K562 (cell line): ENCODE data around the gene GPSM3. TPM values are rescaled to one million over a fixed set of nuclear protein-coding genes. Genes with fewer than 3 reads are reported as not detected.
A peak's percentile ranks its signal among the peaks of the same experiment; 100 is the strongest.

Source experiments
- ATAC-seq: fragments of 200-7000 bp; cut with Tn5 transposase; 3 replicates; pipeline ENCODE4 v1.9.1; 2020; ENCODE audit warnings: moderate library complexity
- BruUV-seq: library from RNA; stranded (reverse); fragments of 400-500 nt; replicated peaks from 2 replicates; lab custom pipeline; 2021; lab: Mats Ljungman, UMichigan
- CTCF ChIA-PET: fragments of 300-600 bp; formaldehyde crosslinking; extraction: SDS; loops from one replicate; lab custom pipeline; 2021; ENCODE audit warnings: low intra/inter-chr PET ratio; lab: Yijun Ruan, JAX
- POLR2A ChIA-PET: fragments of 300-600, 350-650 bp; sonication (Branson Sonifier 250); formaldehyde crosslinking; extraction: SDS; loops from one replicate; lab custom pipeline; 2021; ENCODE audit warnings: antibody characterized with exemption, inconsistent platforms; lab: Yijun Ruan, JAX
- DNase-seq, 4 experiments: peaks; one replicate each; pipeline versions ENCODE4 v3.0.0 to v3.0.0-alpha.2; 2011 to 2018; ENCODE audit warnings: low spot score in 3 of 4, mixed read lengths in 3 of 4; ENCODE audit errors: extremely low read depth in 1 of 4
- FAIRE-seq: peaks from 2 replicates; lab custom pipeline; 2011; peaks lifted over from hg19 to GRCh38; lab: Jason Lieb, UNC
- H2AFZ ChIP-seq: 2 replicates; pipeline ENCODE4 v1.6.0; 2011; ENCODE audit warnings: low read depth, low read length, control low read depth, inconsistent platforms
- H3K27ac ChIP-seq: fragments of 200-600 bp; 3 replicates; pipeline ENCODE4 v1.8.0; 2011; ENCODE audit warnings: low read depth, mild to moderate bottlenecking, control low read depth, inconsistent platforms, low read length, moderate library complexity, mixed read lengths; ENCODE audit errors: extremely low read depth
- H3K27me3 ChIP-seq, 2 experiments: fragments of 300-600 bp in 1 of 2; 2 replicates in 1 of 2; 3 replicates in 1 of 2; pipeline versions ENCODE4 v1.6.0 to v1.8.0; 2011; ENCODE audit warnings: inconsistent platforms in 2 of 2, low read length in 2 of 2, mild to moderate bottlenecking in 1 of 2, mixed read lengths in 1 of 2, moderate library complexity in 1 of 2; ENCODE audit not compliant: control insufficient read depth in 2 of 2, insufficient read depth in 2 of 2
- H3K36me3 ChIP-seq: fragments of 300-600 bp; 3 replicates; pipeline ENCODE4 v1.8.0; 2011; ENCODE audit warnings: mild to moderate bottlenecking, low read length, inconsistent platforms; ENCODE audit not compliant: control insufficient read depth, insufficient read depth
- H3K4me1 ChIP-seq, 2 experiments: fragments of 200-600 bp in 1 of 2; replicated peaks in 1 of 2; 2 replicates in 1 of 2; 3 replicates in 1 of 2; pipeline versions ENCODE4 v1.5.1 to v1.8.0; 2011; ENCODE audit warnings: inconsistent platforms in 2 of 2, low read length in 2 of 2, mild to moderate bottlenecking in 1 of 2, mixed read lengths in 1 of 2, moderate library complexity in 1 of 2; ENCODE audit not compliant: control insufficient read depth in 2 of 2, insufficient read depth in 2 of 2
- H3K4me2 ChIP-seq: 2 replicates; pipeline ENCODE4 v1.6.1; 2011; ENCODE audit warnings: low read length, control low read depth, inconsistent platforms, mixed read lengths; ENCODE audit not compliant: insufficient read depth
- H3K4me3 ChIP-seq: fragments of 200-600 bp; sonication (generic), shearing (Covaris generic); 2 replicates; pipeline ENCODE4 v1.5.1; 2016; ENCODE audit warnings: control low read depth, inconsistent platforms
- H3K79me2 ChIP-seq: fragments of 200-600 bp; 3 replicates; pipeline ENCODE4 v1.8.0; 2011; ENCODE audit warnings: low read length, inconsistent platforms; ENCODE audit not compliant: control insufficient read depth, insufficient read depth
- H3K9ac ChIP-seq, 2 experiments: 2 replicates each; pipeline versions ENCODE4 v1.6.0 to v1.6.1; 2011; ENCODE audit warnings: low read depth in 2 of 2, low read length in 2 of 2, control low read depth in 1 of 2, inconsistent platforms in 1 of 2, mild to moderate bottlenecking in 1 of 2, mixed read lengths in 1 of 2; ENCODE audit not compliant: insufficient read depth in 1 of 2
- H3K9me1 ChIP-seq: one replicate; pipeline ENCODE4 v1.6.0; 2011; ENCODE audit warnings: inconsistent platforms, mild to moderate bottlenecking, low read length, moderate library complexity; ENCODE audit not compliant: control insufficient read depth, insufficient read depth
- H3K9me3 ChIP-seq: replicated peaks from 2 replicates; pipeline ENCODE4 v1.5.1; 2011; ENCODE audit warnings: low read depth, low read length, inconsistent platforms; ENCODE audit not compliant: control insufficient read depth, insufficient read depth
- H4K20me1 ChIP-seq: replicated peaks from 2 replicates; pipeline ENCODE4 v1.6.1; 2011; ENCODE audit warnings: low read length, inconsistent platforms, mixed read lengths; ENCODE audit not compliant: control insufficient read depth, insufficient read depth
- CBFB ChIP-seq: sonication (generic); formaldehyde crosslinking; IDR thresholded peaks from 2 replicates; pipeline ENCODE4 v1.4.0; 2020; ENCODE audit warnings: mild to moderate bottlenecking, missing genetic modification reagents
- FOXP4 ChIP-seq: sonication (generic); formaldehyde crosslinking; IDR thresholded peaks from 2 replicates; pipeline ENCODE4 v1.8.0; 2022; ENCODE audit warnings: mild to moderate bottlenecking, missing genetic modification reagents, borderline replicate concordance
- HDAC1 ChIP-seq, 2 experiments: fragments of 450-650 bp; IDR thresholded peaks; 2 replicates each; pipeline ENCODE4 v1.6.1; 2016 to 2017; ENCODE audit warnings: inconsistent platforms in 1 of 2, mild to moderate bottlenecking in 1 of 2, moderate library complexity in 1 of 2
- IRF2 ChIP-seq: sonication (generic); formaldehyde crosslinking; IDR thresholded peaks from 2 replicates; pipeline ENCODE4 v1.8.1; 2022; ENCODE audit warnings: mild to moderate bottlenecking, missing genetic modification reagents
- KDM1A ChIP-seq, 2 experiments: fragments of 450-650 bp; IDR thresholded peaks; 2 replicates each; pipeline ENCODE4 v1.6.1; 2016; ENCODE audit warnings: mild to moderate bottlenecking in 2 of 2
- RCOR1 ChIP-seq, 2 experiments: IDR thresholded peaks; 2 replicates each; pipeline ENCODE4 v1.6.1; 2012; ENCODE audit warnings: low read depth in 2 of 2, low read length in 2 of 2, borderline replicate concordance in 1 of 2, improper control_type of control experiment in 1 of 2
- SETDB1 ChIP-seq: IDR thresholded peaks from one replicate; pipeline ENCODE4 v1.6.1; 2012; ENCODE audit warnings: low read length, control low read depth, inconsistent platforms
- SMAD1 ChIP-seq: fragments of 150-350 bp; IDR thresholded peaks from 2 replicates; pipeline ENCODE4 v1.6.1; 2014; ENCODE audit warnings: low read length, low read depth; ENCODE audit not compliant: partially characterized antibody
- SMAD2 ChIP-seq: fragments of 150-350 bp; IDR thresholded peaks from 2 replicates; pipeline ENCODE4 v1.6.1; 2014; ENCODE audit warnings: low read depth, mild to moderate bottlenecking, low read length
- WGBS: fragments of 100-300 bp; shearing (Covaris generic); methylation state at CpG from one replicate; pipeline ENCODE4 v1.1.6; 2016; ENCODE audit warnings: low coverage, mixed read lengths; ENCODE audit not compliant: insufficient coverage; ENCODE audit errors: missing lambda C conversion rate; 5-methylcytosine and 5-hydroxymethylcytosine counted together
- in situ Hi-C: fragments of 300-500 bp; cut with MboI; formaldehyde crosslinking; loops from 4 replicates; pipeline ENCODE4 v1.15.0; 2018; ENCODE audit warnings: inconsistent platforms, mixed read lengths
- intact Hi-C: fragments of 100-400 bp; cut with micrococcal nuclease; formaldehyde crosslinking; loops from 2 replicates; pipeline ENCODE4 v1.14.2; 2022
- polyA plus RNA-seq, 8 experiments: library from polyadenylated mRNA; depleted of rRNA in 4 of 8; stranded (reverse) in 5 of 8; unstranded in 3 of 8; fragments of >200 nt; fragmentation: Nextera tagmentation in 2 of 8; fragmentation: Illumina TruSeq in 1 of 8; extraction: Ambion mirVana in 2 of 8; extraction: Trizol in 1 of 8; gene quantifications; 2 replicates each; pipeline versions ENCODE4 v1.2.1 to v1.2.3, GENCODE V29; 2011 to 2014; ENCODE audit warnings: inconsistent platforms in 1 of 8, missing spikeins in 1 of 8
- total RNA-seq, 7 experiments: library from RNA; depleted of rRNA in 6 of 7; stranded (reverse); fragments of >200 nt in 6 of 7; fragmentation: Illumina TruSeq in 2 of 7; extraction: Trizol in 2 of 7; gene quantifications; 2 replicates each; pipeline versions ENCODE4 v1.2.1 to v1.2.3, GENCODE V29; 2011 to 2021; ENCODE audit warnings: low replicate concordance in 1 of 7
- TF ChIP-seq, protein P1 (sequence below): sonication (generic); formaldehyde crosslinking; IDR thresholded peaks from 2 replicates; pipeline ENCODE4 v1.8.0; 2023; ENCODE audit warnings: mild to moderate bottlenecking, missing genetic modification reagents

Gene GPSM3
- total and polyA plus RNA-seq, 9 of the 15 experiments (the other 6 are each of a cell fraction or from before 2014, with no cell fraction given): 5.3 to 42.6 (median 24.4) TPM

DNA sequence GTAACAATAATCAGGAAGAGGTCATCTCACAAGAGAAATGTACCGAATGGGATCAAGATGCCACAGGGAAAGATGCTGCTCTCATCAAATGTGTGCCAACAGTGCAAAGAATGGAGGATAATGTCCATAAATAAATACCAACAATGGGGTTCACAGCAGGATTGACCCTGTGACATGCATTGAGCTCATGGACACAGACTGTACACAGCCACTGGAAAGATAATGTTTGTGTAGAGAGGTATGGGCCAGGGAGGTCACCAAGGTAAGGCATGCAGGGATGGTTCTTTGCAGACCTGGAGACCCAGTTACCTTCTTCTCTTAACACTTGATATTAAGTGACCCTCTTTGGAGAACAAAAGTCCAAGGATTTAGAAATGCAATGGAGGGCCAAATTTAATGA lies 18.0 kb downstream of the GPSM3 start:
- peak overlapping the region; percentile 88 for H3K4me2 ChIP-seq
- ATAC-seq (no peak), FAIRE-seq (no peak), DNase-seq (no peak)
- TF ChIP-seq SMAD2: no peak
- no peak for TF ChIP-seq SMAD1
- 74% methylated on average over 1 of the region's 1 CpG for WGBS
- H3K27me3 ChIP-seq: no peaks in the 10 kb centered on the region
- no peak overlapping the region; the same call in 2 of the 3 replicates for H3K27ac ChIP-seq
- no peak overlapping the region for H2AFZ ChIP-seq
- H3K4me3 ChIP-seq: peak overlapping the region; percentile 88
- peaks cover 35% of the 10 kb centered on the region for H3K36me3 ChIP-seq
- no TSS peak for BruUV-seq
- H3K79me2 ChIP-seq: peaks cover 55% of the 10 kb centered on the region
- H3K4me1 ChIP-seq: peaks cover 25 to 46% of the 10 kb centered on the region in 2 experiments
- no peaks in the 10 kb centered on the region for H4K20me1 ChIP-seq
- POLR2A ChIA-PET: interaction anchor here (0.6 kb wide), 1 partner anchor 758 kb away, joined by 3 read pairs; no protein-coding TSS in a partner anchor
- no peaks in the 10 kb centered on the region for H3K9me3 ChIP-seq
- no peaks in the 10 kb centered on the region for H3K9me1 ChIP-seq
- intact Hi-C loops: loop anchor here (10.0 kb wide), 2 partner anchors 350 to 510 kb away; partner anchors contain the start of genes C6orf47, CSNK2B, GPANK1 and HSPA1B
- CTCF ChIA-PET: interaction anchor here (0.5 kb wide), 1 partner anchor 54 kb away, joined by 3 read pairs; no protein-coding TSS in a partner anchor
- in situ Hi-C loops: no loop called here
- peak overlapping the region in 1 of 2 experiments; percentile 81; a peak in 2 of 4 replicates for H3K9ac ChIP-seq

DNA sequence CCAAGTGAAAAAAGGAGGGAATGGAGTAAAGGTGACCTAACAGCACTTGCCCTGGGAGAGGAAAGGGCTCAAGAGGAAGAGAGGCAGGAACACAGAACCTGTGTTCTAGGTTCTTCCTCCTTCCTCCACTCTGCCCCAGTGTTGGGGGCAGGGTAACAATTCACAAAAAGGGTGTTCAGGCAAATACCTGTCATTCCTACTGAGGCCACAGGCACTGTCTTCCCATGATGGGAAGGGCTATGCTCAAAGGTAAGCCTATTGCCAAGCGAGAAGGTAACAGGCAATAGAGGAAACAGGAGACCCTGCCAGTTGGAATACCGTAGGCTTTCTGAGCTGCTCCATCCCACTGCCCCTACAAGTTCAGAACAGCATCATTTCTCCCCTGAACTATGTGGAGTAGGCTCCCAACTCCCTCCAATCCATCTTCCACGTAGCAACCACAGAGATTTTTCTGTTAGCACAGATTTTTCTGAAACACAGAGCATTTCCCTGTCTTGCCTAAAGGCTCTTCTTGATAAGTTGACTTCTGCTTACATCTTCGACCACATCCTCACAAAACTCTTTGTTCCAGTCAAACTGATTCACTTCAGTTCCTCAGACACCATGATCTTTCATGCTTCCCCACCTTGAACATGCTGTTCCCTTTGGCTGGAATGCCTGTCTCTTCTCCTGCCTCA lies 19.3 kb downstream of the GPSM3 start:
- POLR2A ChIA-PET: interaction anchor here (0.5 to 1.4 kb wide), 4 partner anchors 9 to 24 kb away, joined by 3 to 5 read pairs (median 4); partner anchors contain the start of gene PBX2
- no peaks in the 10 kb centered on the region for H4K20me1 ChIP-seq
- H3K9ac ChIP-seq: peak overlapping the region; percentile 4 to 31; a peak in 1 of 4 replicates
- 63% methylated on average over 4 of the region's 4 CpGs for WGBS
- H3K4me1 ChIP-seq: peaks cover 37 to 55% of the 10 kb centered on the region in 2 experiments
- H3K36me3 ChIP-seq: peaks cover 45% of the 10 kb centered on the region
- H3K4me3 ChIP-seq: no peak overlapping the region
- H3K9me1 ChIP-seq: no peaks in the 10 kb centered on the region
- no peak overlapping the region; the same call in 2 of the 3 replicates for H3K27ac ChIP-seq
- no peaks in the 10 kb centered on the region for H3K9me3 ChIP-seq
- no peak for TF ChIP-seq IRF2 (CRISPR knock-in tag)
- peak; percentile 46 to 66; a peak in 3 of 4 replicates for TF ChIP-seq KDM1A (IDR thresholded peaks at IDR 0.05)
- peak in 1 of 2 experiments; percentile 33; a peak in 1 of 4 replicates for TF ChIP-seq HDAC1 (IDR thresholded peaks at IDR 0.05)
- TF ChIP-seq, protein P1, sequence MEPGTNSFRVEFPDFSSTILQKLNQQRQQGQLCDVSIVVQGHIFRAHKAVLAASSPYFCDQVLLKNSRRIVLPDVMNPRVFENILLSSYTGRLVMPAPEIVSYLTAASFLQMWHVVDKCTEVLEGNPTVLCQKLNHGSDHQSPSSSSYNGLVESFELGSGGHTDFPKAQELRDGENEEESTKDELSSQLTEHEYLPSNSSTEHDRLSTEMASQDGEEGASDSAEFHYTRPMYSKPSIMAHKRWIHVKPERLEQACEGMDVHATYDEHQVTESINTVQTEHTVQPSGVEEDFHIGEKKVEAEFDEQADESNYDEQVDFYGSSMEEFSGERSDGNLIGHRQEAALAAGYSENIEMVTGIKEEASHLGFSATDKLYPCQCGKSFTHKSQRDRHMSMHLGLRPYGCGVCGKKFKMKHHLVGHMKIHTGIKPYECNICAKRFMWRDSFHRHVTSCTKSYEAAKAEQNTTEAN: 0 out of 2 replicates have a peak, but pooled peaks have one; percentile 37
- 0 out of 2 replicates have a peak, but pooled peaks have one; percentile 65 for TF ChIP-seq CBFB
- TF ChIP-seq FOXP4 (CRISPR knock-in tag): 0 out of 2 replicates have a peak, but pooled peaks have one; percentile 36
- no peak for TF ChIP-seq SETDB1
- 0 out of 4 replicates have a peak, but pooled peaks of 1 of the 2 experiments have one; percentile 16 for TF ChIP-seq RCOR1 (IDR thresholded peaks at IDR 0.05; ENCODE audit: borderline replicate concordance in 1 of 2, low read depth in 2 of 2, low read length in 2 of 2)
- TF ChIP-seq, all 486 proteins: peak for 6
- intact Hi-C loops (loop anchor here (10.0 kb wide), 2 partner anchors 348 to 508 kb away; partner anchors contain the start of genes C6orf47, CSNK2B, GPANK1 and HSPA1B), in situ Hi-C loops (no loop called here)
- H3K79me2 ChIP-seq: peaks cover 47% of the 10 kb centered on the region
- no peak for ATAC-seq
- H3K27me3 ChIP-seq: no peaks in the 10 kb centered on the region
- no peak for DNase-seq
- H3K4me2 ChIP-seq: peak overlapping the region; percentile 15; the same call in 1 of the 2 replicates
- CTCF ChIA-PET: no interaction called here
- no peak overlapping the region for H2AFZ ChIP-seq
- FAIRE-seq: no peak
- no TSS peak for BruUV-seq
